Hepatocyte (in vitro differentiated cells): ENCODE measurements around the gene ERMARD. TPM values are rescaled to one million over a fixed set of nuclear protein-coding genes. Genes with fewer than 3 reads are reported as not detected.

Source experiments
- DNase-seq: peaks from one replicate; pipeline ENCODE4 v3.0.0-alpha.2; 2016; ENCODE audit warnings: low spot score
- H2AFZ ChIP-seq: fragments of 200-600 bp; sonication (generic); 2 replicates; pipeline ENCODE4 v1.6.0; 2016; ENCODE audit warnings: antibody characterized with exemption, mild to moderate bottlenecking
- H3K27ac ChIP-seq: fragments of 200-600 bp; sonication (generic); 2 replicates; pipeline ENCODE4 v1.5.1; 2016; ENCODE audit warnings: mild to moderate bottlenecking
- H3K27me3 ChIP-seq: fragments of 200-600 bp; sonication (generic); 2 replicates; pipeline ENCODE4 v1.6.1; 2016
- H3K36me3 ChIP-seq: fragments of 200-600 bp; sonication (generic); replicated peaks from 2 replicates; pipeline ENCODE4 v1.5.1; 2016; ENCODE audit warnings: low read depth; ENCODE audit not compliant: insufficient read depth
- H3K4me1 ChIP-seq: fragments of 200-600 bp; sonication (generic); 2 replicates; pipeline ENCODE4 v1.5.1; 2016; ENCODE audit warnings: mild to moderate bottlenecking, moderate library complexity; ENCODE audit not compliant: insufficient read depth
- H3K4me2 ChIP-seq: fragments of 200-600 bp; sonication (generic); 2 replicates; pipeline ENCODE4 v1.6.0; 2016
- H3K4me3 ChIP-seq: fragments of 200-600 bp; sonication (generic); 2 replicates; pipeline ENCODE4 v1.5.1; 2016; ENCODE audit warnings: mild to moderate bottlenecking
- H3K79me2 ChIP-seq: fragments of 200-600 bp; sonication (generic); 2 replicates; pipeline ENCODE4 v1.6.0; 2017; ENCODE audit warnings: mild to moderate bottlenecking
- H3K9me2 ChIP-seq: fragments of 200-600 bp; sonication (generic); replicated peaks from 2 replicates; pipeline ENCODE4 v1.6.0; 2017; ENCODE audit warnings: mild to moderate bottlenecking; ENCODE audit not compliant: insufficient read depth
- H3K9me3 ChIP-seq: fragments of 200-600 bp; sonication (generic); 2 replicates; pipeline ENCODE4 v1.5.1; 2016; ENCODE audit warnings: low read depth, mild to moderate bottlenecking
- H4K20me1 ChIP-seq: fragments of 200-600 bp; sonication (generic); 2 replicates; pipeline ENCODE4 v1.6.0; 2016; ENCODE audit warnings: mild to moderate bottlenecking; ENCODE audit not compliant: insufficient read depth, poor library complexity, severe bottlenecking
- CTCF ChIP-seq: fragments of 200-600 bp; sonication (generic); IDR thresholded peaks from 2 replicates; pipeline ENCODE4 v1.5.1; 2016; ENCODE audit warnings: antibody characterized with exemption, mild to moderate bottlenecking; ENCODE audit not compliant: poor library complexity
- EZH2 ChIP-seq: fragments of 200-600 bp; sonication (generic); IDR thresholded peaks from 2 replicates; pipeline ENCODE4 v1.6.1; 2016; ENCODE audit warnings: antibody characterized with exemption, mild to moderate bottlenecking, borderline replicate concordance
- EZH2phosphoT487 ChIP-seq: fragments of 200-600 bp; sonication (generic); IDR thresholded peaks from one replicate; pipeline ENCODE4 v1.6.1; 2018; ENCODE audit warnings: antibody characterized with exemption, mild to moderate bottlenecking, low read depth, moderate library complexity; ENCODE audit not compliant: unreplicated experiment, severe bottlenecking
- WGBS: methylation state at CpG from one replicate; pipeline ENCODE4 v1.1.6; 2016; ENCODE audit warnings: low lambda C conversion rate; ENCODE audit errors: missing lambda C conversion rate; 5-methylcytosine and 5-hydroxymethylcytosine counted together
- polyA plus RNA-seq: library from polyadenylated mRNA; unstranded; fragments of >200 nt; fragmentation: Nextera tagmentation; extraction: Ambion mirVana; gene quantifications from 2 replicates; pipeline ENCODE4 v1.2.1, GENCODE V29; 2016
- total RNA-seq: library from RNA; depleted of rRNA; stranded (reverse); fragments of >200 nt; gene quantifications from 2 replicates; pipeline ENCODE4 v1.2.3, GENCODE V29; 2014

Gene ERMARD
- total and polyA plus RNA-seq, 2 experiments from 2014 or later = 22.7 to 27.4 TPM

GRCh38 chr6:169813969-169814368 lies 62.5 kb downstream of the ERMARD start:
- no peak overlapping the region for H3K27ac ChIP-seq
- H3K9me2 ChIP-seq = no peaks in the 10 kb centered on the region
- peaks cover 7% of the 10 kb centered on the region for H3K9me3 ChIP-seq
- peaks cover 11% of the 10 kb centered on the region for H3K4me1 ChIP-seq
- no peaks in the 10 kb centered on the region for H3K79me2 ChIP-seq
- WGBS = 98% methylated on average over 8 of the region's 11 CpGs
- no peaks in the 10 kb centered on the region for H3K27me3 ChIP-seq
- no peak overlapping the region for H3K4me2 ChIP-seq
- no peaks in the 10 kb centered on the region for H4K20me1 ChIP-seq
- H2AFZ ChIP-seq = no peak overlapping the region
- DNase-seq = no peak
- H3K36me3 ChIP-seq = no peaks in the 10 kb centered on the region
- no peak for TF ChIP-seq CTCF
- H3K4me3 ChIP-seq = no peak overlapping the region

DNA sequence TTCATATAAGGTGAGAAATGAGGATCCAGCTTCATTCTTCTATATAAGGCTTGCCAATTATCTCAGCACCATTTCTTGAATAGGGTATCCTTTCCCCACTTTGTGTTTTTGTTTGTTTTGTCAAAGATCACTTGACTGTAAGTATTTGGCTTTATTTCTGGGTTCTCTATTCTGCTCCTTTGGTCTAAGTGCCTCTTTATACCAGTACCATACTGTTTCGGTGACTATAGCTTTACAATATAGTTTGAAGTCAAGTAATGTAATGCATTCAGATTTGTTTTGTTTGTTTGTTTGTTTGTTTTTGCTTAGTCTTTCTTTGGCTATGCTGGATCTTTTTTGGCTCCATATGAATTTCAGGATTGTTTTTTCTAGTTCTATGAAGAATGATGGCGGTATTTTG lies 64.6 kb downstream of the ERMARD start:
- no peaks in the 10 kb centered on the region for H3K27me3 ChIP-seq
- H3K9me3 ChIP-seq = peaks cover 7% of the 10 kb centered on the region
- DNase-seq = no peak
- no peak overlapping the region for H3K4me2 ChIP-seq
- H3K4me3 ChIP-seq = no peak overlapping the region
- no peak overlapping the region for H2AFZ ChIP-seq
- no peaks in the 10 kb centered on the region for H3K79me2 ChIP-seq
- H3K27ac ChIP-seq = no peak overlapping the region
- no peaks in the 10 kb centered on the region for H4K20me1 ChIP-seq
- no peaks in the 10 kb centered on the region for H3K9me2 ChIP-seq
- WGBS = 96% methylated on average over 2 of the region's 2 CpGs
- H3K4me1 ChIP-seq = peaks cover 2% of the 10 kb centered on the region
- no peaks in the 10 kb centered on the region for H3K36me3 ChIP-seq
- no peak for TF ChIP-seq EZH2phosphoT487
- TF ChIP-seq EZH2 = no peak
- TF ChIP-seq CTCF = no peak

DNA sequence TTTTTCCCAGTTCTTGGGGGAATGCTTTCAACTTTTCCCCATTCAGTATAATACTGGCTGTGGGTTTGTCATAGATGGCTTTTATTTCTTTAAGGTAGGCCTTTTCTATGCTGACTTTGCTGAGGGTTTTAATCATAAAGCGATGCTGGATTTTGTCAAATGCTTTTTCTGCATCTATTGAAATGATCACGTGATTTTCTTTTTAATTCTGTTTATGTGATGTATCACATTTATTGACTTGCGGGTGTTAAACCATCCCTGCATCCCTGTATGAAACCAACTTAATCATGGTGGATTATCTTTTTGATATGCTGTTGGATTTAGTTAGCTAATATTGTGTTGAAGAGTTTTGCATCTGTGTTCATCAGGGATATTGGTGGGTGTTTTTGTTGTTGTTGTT lies 65.6 kb downstream of the ERMARD start:
- Histone ChIP-seq H3K9me3 (peaks cover 7% of the 10 kb centered on the region), H4K20me1 (no peaks in the 10 kb centered on the region), H3K27ac (no peak overlapping the region), H3K79me2 (no peaks in the 10 kb centered on the region), H3K4me1 (no peaks in the 10 kb centered on the region), H2AFZ (no peak overlapping the region), H3K36me3 (no peaks in the 10 kb centered on the region), H3K27me3 (no peaks in the 10 kb centered on the region), H3K4me2 (no peak overlapping the region), H3K4me3 (no peak overlapping the region), H3K9me2 (no peaks in the 10 kb centered on the region)
- TF ChIP-seq CTCF (no peak), EZH2phosphoT487 (no peak), EZH2 (no peak)
- 90% methylated on average over 3 of the region's 3 CpGs for WGBS
- DNase-seq = no peak

DNA sequence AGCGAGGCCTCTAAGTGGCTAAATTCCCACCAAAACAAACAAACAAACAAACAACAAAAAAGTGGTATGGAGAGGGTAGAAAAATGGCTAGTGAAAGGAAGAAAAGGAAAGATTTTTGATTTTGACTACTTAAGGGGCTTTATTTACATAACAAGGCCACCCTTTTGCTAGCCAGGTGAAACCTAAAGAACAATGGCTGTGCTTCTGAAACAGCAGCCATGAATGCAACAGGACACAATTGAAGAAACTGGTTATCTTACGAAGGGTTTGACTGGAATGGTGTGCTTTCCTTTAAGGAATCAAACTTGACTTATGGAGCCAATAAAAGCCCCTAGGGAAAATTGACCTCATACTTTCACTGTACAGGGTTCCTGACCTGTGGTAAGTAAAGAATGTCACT lies 68.9 kb downstream of the ERMARD start:
- Histone ChIP-seq H3K9me2 (no peaks in the 10 kb centered on the region), H3K4me2 (no peak overlapping the region), H3K79me2 (no peaks in the 10 kb centered on the region), H3K27ac (no peak overlapping the region), H3K4me3 (no peak overlapping the region), H3K9me3 (peaks cover 7% of the 10 kb centered on the region), H2AFZ (no peak overlapping the region), H3K4me1 (no peaks in the 10 kb centered on the region), H3K27me3 (no peaks in the 10 kb centered on the region), H3K36me3 (no peaks in the 10 kb centered on the region), H4K20me1 (no peaks in the 10 kb centered on the region)
- DNase-seq = no peak
- no peak for TF ChIP-seq EZH2phosphoT487
- no peak for TF ChIP-seq CTCF
- no peak for TF ChIP-seq EZH2
- WGBS = 86% methylated on average over 2 of the region's 2 CpGs
